GM12864 (cell line): Measurements from ENCODE around the gene SELENOO.
A peak's percentile ranks its signal among the peaks of the same experiment; 100 is the strongest.

Experiments
- DNase-seq: peaks from one replicate; pipeline ENCODE4 v3.0.0-alpha.2; 2011; ENCODE audit warnings: low read depth
- H3K4me3 ChIP-seq: 2 replicates; pipeline ENCODE4 v1.5.1; 2011; ENCODE audit warnings: mild to moderate bottlenecking, low read depth, low read length, control low read depth
- TF ChIP-seq, protein P1 (sequence below): IDR thresholded peaks from 2 replicates; pipeline ENCODE4 v1.5.1; 2011; ENCODE audit warnings: low read depth, mild to moderate bottlenecking, moderate library complexity, low read length, control low read depth, inconsistent platforms; ENCODE audit errors: missing control alignments

The SELENOO gene

DNA sequence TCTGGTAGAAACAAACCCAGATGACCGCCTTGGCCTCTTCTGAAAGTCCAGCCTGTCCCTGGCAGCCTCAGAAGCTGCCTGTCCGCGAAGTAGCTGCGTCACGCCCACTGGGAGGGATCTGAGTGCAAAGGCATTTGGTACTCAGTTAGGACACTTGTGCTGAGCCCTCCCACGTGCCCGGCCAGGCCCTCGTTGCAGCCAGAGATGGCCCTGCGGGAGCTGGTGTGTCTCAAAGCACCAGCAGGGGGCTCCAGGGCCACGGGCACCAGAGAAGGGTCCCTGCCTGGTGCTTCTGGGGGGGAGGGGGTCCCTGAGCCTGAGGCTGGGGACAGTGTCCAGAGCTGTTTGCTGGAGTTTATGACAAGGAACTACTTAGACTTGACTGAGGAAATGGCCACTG lies 5.8 kb downstream of the SELENOO start:
- no peak overlapping the region for H3K4me3 ChIP-seq
- no peak for DNase-seq
- TF ChIP-seq, protein P1, sequence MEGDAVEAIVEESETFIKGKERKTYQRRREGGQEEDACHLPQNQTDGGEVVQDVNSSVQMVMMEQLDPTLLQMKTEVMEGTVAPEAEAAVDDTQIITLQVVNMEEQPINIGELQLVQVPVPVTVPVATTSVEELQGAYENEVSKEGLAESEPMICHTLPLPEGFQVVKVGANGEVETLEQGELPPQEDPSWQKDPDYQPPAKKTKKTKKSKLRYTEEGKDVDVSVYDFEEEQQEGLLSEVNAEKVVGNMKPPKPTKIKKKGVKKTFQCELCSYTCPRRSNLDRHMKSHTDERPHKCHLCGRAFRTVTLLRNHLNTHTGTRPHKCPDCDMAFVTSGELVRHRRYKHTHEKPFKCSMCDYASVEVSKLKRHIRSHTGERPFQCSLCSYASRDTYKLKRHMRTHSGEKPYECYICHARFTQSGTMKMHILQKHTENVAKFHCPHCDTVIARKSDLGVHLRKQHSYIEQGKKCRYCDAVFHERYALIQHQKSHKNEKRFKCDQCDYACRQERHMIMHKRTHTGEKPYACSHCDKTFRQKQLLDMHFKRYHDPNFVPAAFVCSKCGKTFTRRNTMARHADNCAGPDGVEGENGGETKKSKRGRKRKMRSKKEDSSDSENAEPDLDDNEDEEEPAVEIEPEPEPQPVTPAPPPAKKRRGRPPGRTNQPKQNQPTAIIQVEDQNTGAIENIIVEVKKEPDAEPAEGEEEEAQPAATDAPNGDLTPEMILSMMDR: peak; percentile 50

DNA sequence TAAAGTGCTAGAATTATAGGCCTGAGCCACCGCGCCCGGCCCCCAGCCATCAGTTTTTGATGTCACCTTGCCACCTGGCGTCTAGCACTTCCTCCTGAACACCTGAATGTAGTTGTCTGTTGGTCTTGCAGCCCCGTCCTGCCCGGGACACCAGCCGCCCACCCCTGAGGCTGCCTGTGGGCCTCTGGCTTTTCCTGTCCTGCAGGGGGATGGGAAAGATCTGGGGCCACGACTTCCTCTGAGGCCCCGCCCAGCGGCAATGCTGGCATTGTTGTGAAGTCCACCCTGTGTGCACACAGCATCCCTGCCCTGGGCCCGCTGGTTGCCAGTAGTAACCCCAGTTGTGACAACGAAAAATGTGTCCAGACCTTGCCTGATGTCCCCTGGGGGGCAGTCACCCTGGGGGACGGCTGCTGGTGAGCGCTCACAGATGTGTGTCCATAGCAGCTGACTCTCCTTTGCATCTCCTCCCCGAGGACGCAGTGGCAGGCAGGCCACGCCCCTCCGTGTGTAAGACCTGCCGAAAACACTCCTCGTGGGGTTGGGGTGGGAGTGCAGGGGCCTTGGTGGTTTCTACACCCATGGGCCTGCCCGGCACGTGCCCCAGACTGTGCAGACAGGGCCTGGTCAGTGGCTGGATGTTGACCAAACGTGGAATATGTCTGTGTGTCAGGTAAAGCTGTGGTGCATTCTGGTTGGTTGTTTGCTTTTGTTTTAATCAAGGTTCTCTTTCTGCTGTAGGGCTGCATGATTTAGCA lies 6.8 kb downstream of the SELENOO start:
- TF ChIP-seq, protein P1: no peak
- H3K4me3 ChIP-seq: no peak overlapping the region
- DNase-seq: no peak

DNA sequence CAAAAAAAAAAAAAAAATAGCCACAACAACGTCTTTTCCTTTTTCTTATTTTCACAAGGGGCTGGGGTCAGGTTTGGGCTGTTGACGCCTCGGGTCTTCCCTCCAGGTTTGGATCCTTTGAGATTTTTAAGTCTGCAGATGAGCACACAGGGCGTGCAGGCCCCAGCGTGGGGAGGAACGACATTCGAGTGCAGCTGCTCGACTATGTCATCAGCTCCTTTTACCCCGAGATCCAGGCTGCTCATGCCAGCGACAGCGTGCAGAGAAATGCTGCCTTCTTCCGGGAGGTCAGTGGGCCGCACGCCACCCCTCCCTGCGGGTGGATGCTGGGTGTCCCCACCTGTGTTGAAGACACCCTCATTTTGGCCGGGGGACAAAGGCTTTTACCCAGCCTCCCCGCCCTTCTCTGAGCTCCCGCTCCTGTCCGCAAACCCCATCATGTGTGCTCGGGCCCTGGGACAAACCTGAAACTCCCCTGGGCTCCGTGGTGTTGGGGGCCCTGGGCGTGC lies 7.7 kb downstream of the SELENOO start:
- no peak for DNase-seq
- TF ChIP-seq, protein P1: no peak

DNA sequence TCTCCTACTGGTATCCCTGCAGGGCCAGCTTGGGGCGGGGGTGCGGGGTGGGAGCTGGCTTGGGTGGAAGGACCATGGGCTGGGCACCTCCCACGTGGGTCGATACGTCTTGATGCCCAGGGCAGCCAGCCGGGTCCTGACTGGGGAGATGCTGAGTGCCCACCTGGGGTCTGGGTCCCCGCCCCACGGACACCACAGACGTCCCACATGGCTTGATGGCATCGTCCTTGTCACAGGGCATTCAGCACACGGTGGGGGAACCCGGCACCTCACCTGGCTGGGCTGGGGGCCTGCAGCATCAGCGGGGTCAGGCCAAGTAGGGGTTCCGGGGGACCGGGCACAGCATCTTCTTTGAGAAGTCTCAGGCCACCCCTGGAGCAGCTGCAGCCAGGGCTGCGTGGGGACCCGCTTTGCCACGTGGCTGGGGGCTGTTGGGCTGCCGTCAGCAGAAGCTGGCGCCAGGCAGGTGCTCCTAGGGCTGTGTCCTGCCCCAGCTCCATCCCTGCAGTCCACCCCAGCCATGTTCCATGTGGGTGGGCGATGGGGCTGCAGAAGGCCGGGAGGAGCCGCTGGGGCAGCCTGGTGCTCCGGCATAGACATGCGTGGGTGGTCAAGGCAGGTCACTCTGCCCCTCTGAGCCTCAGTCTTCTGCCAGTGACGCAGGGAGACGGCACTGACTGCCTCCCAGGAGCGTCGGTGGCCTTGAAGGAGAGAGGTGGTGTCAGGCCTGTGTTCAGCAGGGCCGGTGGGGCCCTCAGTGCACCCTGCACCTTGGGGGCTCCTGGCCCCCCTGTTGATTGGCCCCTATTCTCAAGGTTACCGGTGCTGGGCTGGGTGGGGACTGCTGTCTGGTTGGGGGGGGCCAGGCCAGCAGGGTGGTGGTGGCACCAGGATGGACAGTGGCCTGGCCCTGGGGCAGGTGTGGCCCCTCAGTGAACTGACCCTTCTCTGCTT lies 8.4 kb downstream of the SELENOO start:
- no peak for DNase-seq
- TF ChIP-seq, protein P1: no peak
- H3K4me3 ChIP-seq: no peak overlapping the region

More for the DNA sequence above, 7.7 kb downstream of the SELENOO start:
- H3K4me3 ChIP-seq: no peak overlapping the region

DNA sequence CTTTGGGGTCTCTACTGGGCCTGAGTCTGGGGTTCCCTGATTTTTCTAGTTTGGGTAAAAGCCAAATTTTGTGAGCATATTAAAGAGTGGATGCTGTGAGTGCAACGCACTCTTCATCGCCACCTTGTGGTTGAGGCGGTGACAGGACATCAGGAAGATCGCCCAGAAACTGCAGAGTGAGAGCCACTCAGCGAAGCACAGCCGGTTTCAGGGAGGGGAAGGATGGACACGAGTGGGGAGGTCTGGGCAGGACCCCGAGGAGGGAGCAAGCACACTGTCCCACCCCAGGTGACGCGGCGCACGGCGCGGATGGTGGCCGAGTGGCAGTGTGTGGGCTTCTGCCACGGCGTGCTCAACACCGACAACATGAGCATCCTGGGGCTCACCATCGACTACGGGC lies 9.1 kb downstream of the SELENOO start:
- no peak for DNase-seq
- H3K4me3 ChIP-seq: no peak overlapping the region
- TF ChIP-seq, protein P1: peak; percentile 95

DNA sequence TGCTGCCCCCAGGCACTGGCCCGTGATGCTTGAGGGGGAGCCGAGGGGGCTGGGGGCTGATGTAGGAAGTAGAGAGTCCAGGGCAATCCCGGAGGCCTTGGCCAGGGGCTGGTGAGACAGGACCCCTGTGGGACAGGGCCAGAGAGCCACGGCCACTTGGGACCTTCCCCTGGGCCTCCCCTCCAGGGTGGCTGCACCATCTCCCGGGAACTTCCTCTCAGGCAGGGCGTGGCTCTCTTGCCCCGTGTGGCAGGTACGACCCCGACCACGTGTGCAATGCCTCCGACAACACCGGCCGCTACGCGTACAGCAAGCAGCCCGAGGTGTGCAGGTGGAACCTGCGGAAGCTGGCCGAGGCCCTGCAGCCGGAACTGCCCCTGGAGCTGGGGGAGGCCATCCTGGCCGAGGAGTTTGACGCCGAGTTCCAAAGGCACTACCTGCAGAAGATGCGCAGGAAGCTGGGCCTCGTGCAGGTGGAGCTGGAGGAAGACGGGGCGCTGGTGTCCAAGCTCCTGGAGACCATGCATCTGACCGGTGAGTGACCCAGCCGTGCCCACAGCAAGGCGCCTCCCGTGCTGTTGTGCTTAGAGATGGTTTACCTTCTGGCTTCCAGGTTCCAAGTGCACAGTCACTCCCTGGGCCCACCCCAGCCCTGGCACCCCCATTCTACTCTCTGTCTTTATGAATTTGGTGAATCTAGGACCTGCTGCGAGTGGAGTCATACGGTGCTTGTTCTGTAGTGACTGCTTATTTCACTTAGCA lies 9.7 kb downstream of the SELENOO start:
- H3K4me3 ChIP-seq: no peak overlapping the region
- TF ChIP-seq, protein P1: no peak
- no peak for DNase-seq
